H1 (cell line): ENCODE data around the gene TOP2A. TPM values are rescaled to one million over a fixed set of nuclear protein-coding genes. Genes with fewer than 3 reads are reported as not detected.

Experiments
- CTCF ChIA-PET: fragments of 300-600 bp; sonication (Branson Sonifier 250); formaldehyde crosslinking; loops from one replicate; lab custom pipeline; 2021; ENCODE audit not compliant: partially characterized antibody; lab: Charles Lee
- POLR2A ChIA-PET: fragments of 300-600 bp; sonication (Branson Sonifier 250); formaldehyde crosslinking; loops from one replicate; lab custom pipeline; 2021; ENCODE audit warnings: inconsistent platforms; ENCODE audit not compliant: partially characterized antibody; lab: Charles Lee
- DNase-seq, 2 experiments: peaks; one replicate each; pipeline versions ENCODE4 v3.0.0 to v3.0.0-alpha.2; 2010 to 2022; ENCODE audit warnings: low spot score in 2 of 2, low read depth in 1 of 2, mixed read lengths in 1 of 2
- FAIRE-seq: peaks from 2 replicates; lab custom pipeline; 2011; peaks lifted over from hg19 to GRCh38; lab: Jason Lieb, UNC
- H2AFZ ChIP-seq: 2 replicates; pipeline ENCODE4 v1.8.1; 2012; ENCODE audit warnings: low read length, inconsistent platforms
- H2AK5ac ChIP-seq: 2 replicates; pipeline ENCODE4 v1.6.1; 2013; ENCODE audit warnings: low read depth, low read length
- H2BK120ac ChIP-seq: replicated peaks from 2 replicates; pipeline ENCODE3; 2013; ENCODE audit warnings: low read depth, low read length, inconsistent platforms
- H2BK12ac ChIP-seq: 2 replicates; pipeline ENCODE4 v1.6.1; 2013; ENCODE audit warnings: low read depth, low read length
- H2BK15ac ChIP-seq: 2 replicates; pipeline ENCODE4 v1.6.1; 2013; ENCODE audit warnings: low read length
- H2BK20ac ChIP-seq: 2 replicates; pipeline ENCODE4 v1.6.1; 2013; ENCODE audit warnings: low read length
- H2BK5ac ChIP-seq: 2 replicates; pipeline ENCODE4 v1.6.1; 2013; ENCODE audit warnings: low read depth, low read length
- H3K14ac ChIP-seq: 2 replicates; pipeline ENCODE4 v1.6.1; 2013; ENCODE audit warnings: inconsistent platforms; ENCODE audit not compliant: insufficient read length
- H3K18ac ChIP-seq: 2 replicates; pipeline ENCODE4 v1.6.1; 2013; ENCODE audit warnings: low read length; ENCODE audit errors: extremely low read depth
- H3K23ac ChIP-seq: 2 replicates; pipeline ENCODE4 v1.6.1; 2013; ENCODE audit warnings: inconsistent platforms; ENCODE audit not compliant: insufficient read length
- H3K23me2 ChIP-seq: 2 replicates; pipeline ENCODE4 v1.6.1; 2013; ENCODE audit warnings: low read depth, low read length
- H3K27ac ChIP-seq: 2 replicates; pipeline ENCODE4 v1.6.1; 2011; ENCODE audit warnings: low read depth, low read length, inconsistent platforms
- H3K27me3 ChIP-seq, 4 experiments: replicated peaks in 1 of 4; 1 replicate in 1 of 4; 2 replicates in 3 of 4; pipeline versions ENCODE4 v1.6.1 to v1.8.1; 2011 to 2013; ENCODE audit warnings: low read length in 3 of 4, mild to moderate bottlenecking in 3 of 4, inconsistent platforms in 2 of 4, mixed read lengths in 2 of 4, moderate library complexity in 1 of 4; ENCODE audit not compliant: control insufficient read depth in 3 of 4, insufficient read depth in 3 of 4; ENCODE audit errors: extremely low read depth in 1 of 4
- H3K36me3 ChIP-seq, 4 experiments: 2 replicates each; pipeline versions ENCODE4 v1.6.1 to v1.8.1; 2011 to 2013; ENCODE audit warnings: mild to moderate bottlenecking in 4 of 4, low read length in 3 of 4, moderate library complexity in 2 of 4, control low read depth in 1 of 4, inconsistent platforms in 1 of 4; ENCODE audit not compliant: insufficient read depth in 4 of 4, control insufficient read depth in 2 of 4
- H3K4ac ChIP-seq: replicated peaks from 2 replicates; pipeline ENCODE3; 2013; ENCODE audit warnings: low read length, low read depth, mixed read lengths, inconsistent platforms; ENCODE audit not compliant: insufficient read length
- H3K4me1 ChIP-seq, 4 experiments: replicated peaks in 1 of 4; 1 replicate in 1 of 4; 2 replicates in 3 of 4; pipeline versions ENCODE4 v1.6.1 to v1.8.1; 2011 to 2013; ENCODE audit warnings: low read length in 3 of 4, inconsistent platforms in 2 of 4, mixed read lengths in 1 of 4; ENCODE audit not compliant: insufficient read depth in 4 of 4, control insufficient read depth in 3 of 4
- H3K4me2 ChIP-seq, 2 experiments: 2 replicates each; pipeline versions ENCODE4 v1.6.1 to v1.8.1; 2011 to 2013; ENCODE audit warnings: low read depth in 2 of 2, low read length in 2 of 2, control low read depth in 1 of 2, inconsistent platforms in 1 of 2, mild to moderate bottlenecking in 1 of 2; ENCODE audit not compliant: insufficient read depth in 1 of 2
- H3K4me3 ChIP-seq, 4 experiments: fragments of 200-600, 300-600 bp in 1 of 4; sonication (generic), shearing (Covaris generic), sonication (Bioruptor Twin) in 1 of 4; 2 replicates each; pipeline versions ENCODE4 v1.5.1 to v1.8.1; 2011 to 2016; ENCODE audit warnings: low read length in 4 of 4, low read depth in 3 of 4, control low read depth in 2 of 4, inconsistent platforms in 2 of 4, mild to moderate bottlenecking in 2 of 4, mixed read lengths in 1 of 4, moderate library complexity in 1 of 4; ENCODE audit not compliant: insufficient read depth in 2 of 4; ENCODE audit errors: extremely low read depth in 1 of 4
- H3K56ac ChIP-seq: replicated peaks from 2 replicates; pipeline ENCODE3; 2013; ENCODE audit warnings: low read depth, mild to moderate bottlenecking, mixed read lengths, low read length, inconsistent platforms; ENCODE audit not compliant: insufficient read length
- H3K79me1 ChIP-seq: 2 replicates; pipeline ENCODE4 v1.6.1; 2013; ENCODE audit warnings: low read depth, low read length, control low read depth
- H3K79me2 ChIP-seq, 2 experiments: 2 replicates each; pipeline versions ENCODE4 v1.6.1 to v1.8.1; 2012 to 2013; ENCODE audit warnings: low read length in 2 of 2, mild to moderate bottlenecking in 2 of 2, inconsistent platforms in 1 of 2; ENCODE audit not compliant: insufficient read depth in 2 of 2, control insufficient read depth in 1 of 2
- H3K9ac ChIP-seq, 4 experiments: replicated peaks in 1 of 4; 1 replicate in 1 of 4; 2 replicates in 3 of 4; pipeline versions ENCODE4 v1.6.1 to v1.8.1; 2011 to 2013; ENCODE audit warnings: low read depth in 3 of 4, low read length in 3 of 4, control low read depth in 2 of 4, mild to moderate bottlenecking in 2 of 4, moderate library complexity in 2 of 4, inconsistent platforms in 1 of 4; ENCODE audit errors: extremely low read depth in 1 of 4
- H3K9me3 ChIP-seq, 2 experiments: 2 replicates each; pipeline versions ENCODE4 v1.6.1 to v1.8.1; 2012 to 2013; ENCODE audit warnings: mild to moderate bottlenecking in 2 of 2, moderate library complexity in 2 of 2, control low read depth in 1 of 2, inconsistent platforms in 1 of 2, low read depth in 1 of 2, low read length in 1 of 2, mixed read lengths in 1 of 2; ENCODE audit not compliant: insufficient read depth in 2 of 2
- H4K20me1 ChIP-seq, 2 experiments: replicated peaks in 1 of 2; 2 replicates each; pipeline versions ENCODE3 to v1.8.1; 2011 to 2013; ENCODE audit warnings: inconsistent platforms in 2 of 2, low read length in 2 of 2, mild to moderate bottlenecking in 1 of 2; ENCODE audit not compliant: insufficient read depth in 2 of 2, control insufficient read depth in 1 of 2
- H4K5ac ChIP-seq: 2 replicates; pipeline ENCODE4 v1.6.1; 2013; ENCODE audit warnings: low read length, low read depth, mixed read lengths, inconsistent platforms; ENCODE audit not compliant: insufficient read length
- H4K8ac ChIP-seq: 2 replicates; pipeline ENCODE4 v1.8.0; 2013; ENCODE audit warnings: mild to moderate bottlenecking, moderate library complexity, low read length, inconsistent platforms; ENCODE audit not compliant: insufficient read depth; ENCODE audit errors: extremely low read depth
- H4K91ac ChIP-seq: replicated peaks from 2 replicates; pipeline ENCODE3; 2013; ENCODE audit warnings: low read length, mixed read lengths, inconsistent platforms; ENCODE audit not compliant: insufficient read length
- POLR2A ChIP-seq, 2 experiments: IDR thresholded peaks; 1 replicate in 1 of 2; 2 replicates in 1 of 2; pipeline ENCODE4 v1.6.1; 2011; ENCODE audit warnings: low read depth in 2 of 2, low read length in 2 of 2, mild to moderate bottlenecking in 2 of 2; ENCODE audit errors: control extremely low read depth in 1 of 2
- RBBP5 ChIP-seq: IDR thresholded peaks from 2 replicates; pipeline ENCODE4 v1.7.1; 2012; ENCODE audit warnings: low read depth, mild to moderate bottlenecking, inconsistent platforms, low read length, moderate library complexity, borderline replicate concordance
- SIRT6 ChIP-seq: IDR thresholded peaks from one replicate; pipeline ENCODE4 v1.7.1; 2012; ENCODE audit warnings: low read length, inconsistent platforms
- SIX5 ChIP-seq: IDR thresholded peaks from 2 replicates; pipeline ENCODE4 v1.6.1; 2011; ENCODE audit warnings: mild to moderate bottlenecking, low read depth, low read length
- USF2 ChIP-seq: IDR thresholded peaks from 2 replicates; pipeline ENCODE4 v1.6.1; 2011; ENCODE audit warnings: low read length, improper control_type of control experiment
- WGBS, 2 experiments: shearing (Covaris generic) in 1 of 2; methylation state at CpG; one replicate each; pipeline versions ENCODE4 v1.1.6 to v1.1.7; 2013 to 2015; ENCODE audit warnings: low lambda C conversion rate in 2 of 2, mixed read lengths in 2 of 2, inconsistent platforms in 1 of 2, low coverage in 1 of 2, missing lambda C conversion rate in 1 of 2; ENCODE audit not compliant: insufficient replicate concordance in 2 of 2, insufficient coverage in 1 of 2, insufficient read length in 1 of 2; ENCODE audit errors: extremely low coverage in 1 of 2, missing lambda C conversion rate in 1 of 2; 5-methylcytosine and 5-hydroxymethylcytosine counted together
- polyA plus RNA-seq, 7 experiments: library from polyadenylated mRNA; depleted of rRNA in 3 of 7; stranded (reverse) in 5 of 7; unstranded in 2 of 7; fragments of >200 nt in 5 of 7; fragments of 200-250 nt in 2 of 7; gene quantifications; 1 replicate in 5 of 7; 2 replicates in 1 of 7; 4 replicates in 1 of 7; pipeline versions ENCODE4 v1.2.1 to v1.2.3, GENCODE V29; 2011 to 2013; ENCODE audit warnings: missing spikeins in 2 of 7, mixed read lengths in 2 of 7
- total RNA-seq: library from RNA; stranded (reverse); fragmentation: NEBNext Ultra II Directional; extraction: Animal tissue kit (Norgen Biotek cat#: 25700); gene quantifications from 2 replicates; pipeline ENCODE4 v1.2.1, GENCODE V29; 2021

The TOP2A gene
- total and polyA plus RNA-seq, 2 of the 8 experiments (the other 6 are each of a cell fraction or from before 2014, with no cell fraction given), result 83.1 to 291 TPM

GRCh38 chr17:40361063-40361924, 56.4 kb downstream of the TOP2A start:
- H3K9me3 ChIP-seq, result no peaks in the 10 kb centered on the region
- ChIA-PET POLR2A (interaction anchor here (0.6 to 27.8 kb wide), 9 partner anchors 9 to 1330 kb away, joined by 3 to 570 read pairs (median 3); partner anchors contain the start of genes CDC6 and RARA), CTCF (interaction anchor here (0.6 to 30.8 kb wide), 35 partner anchors 9 to 1306 kb away, joined by 3 to 1198 read pairs (median 4); partner anchors contain the start of gene RARA)
- H2BK12ac ChIP-seq, result peak overlapping the region; percentile 6; the same call in 1 of the 2 replicates
- H3K4ac ChIP-seq, result no peak overlapping the region
- no peak overlapping the region for H3K4me3 ChIP-seq
- H4K8ac ChIP-seq, result no peak overlapping the region; the same call in 1 of the 2 replicates
- no peak overlapping the region for H3K23ac ChIP-seq
- no peak overlapping the region; the same call in 1 of the 2 replicates for H2BK5ac ChIP-seq
- no peak for FAIRE-seq
- H3K27me3 ChIP-seq, result peaks cover 8 to 27% (median 24%) of the 10 kb centered on the region in 4 experiments
- DNase-seq, result peak in 1 of 2 experiments; percentile 64
- H4K91ac ChIP-seq, result no peak overlapping the region
- no peaks in the 10 kb centered on the region for H3K36me3 ChIP-seq
- no peak overlapping the region for H3K27ac ChIP-seq
- no peak overlapping the region for H4K5ac ChIP-seq
- no peaks in the 10 kb centered on the region for H3K79me1 ChIP-seq
- no peak overlapping the region for H3K56ac ChIP-seq
- peaks cover 18% of the 10 kb centered on the region; the same call in 1 of the 2 replicates for H3K23me2 ChIP-seq
- no peak overlapping the region for H3K14ac ChIP-seq
- 53% methylated on average over 28 of the region's 32 CpGs; no CpG with 5 or more reads in 1 of the 2 experiments for WGBS, 2 experiments
- H3K18ac ChIP-seq, result peak overlapping the region; percentile 57; the same call in 1 of the 2 replicates
- H2BK15ac ChIP-seq, result no peak overlapping the region
- H3K9ac ChIP-seq, result no peak overlapping the region
- H3K4me2 ChIP-seq, result peak overlapping the region; percentile 5 to 16
- H2AK5ac ChIP-seq, result peak overlapping the region; percentile 77; the same call in 1 of the 2 replicates
- no peaks in the 10 kb centered on the region for H3K79me2 ChIP-seq
- peak overlapping the region; percentile 36; the same call in 1 of the 2 replicates for H2AFZ ChIP-seq
- H2BK20ac ChIP-seq, result 0 out of 2 replicates have a peak overlapping the region, but pooled peaks have one; percentile 50
- no peak overlapping the region for H2BK120ac ChIP-seq
- TF ChIP-seq SIX5 (no peak), SIRT6 (no peak), RBBP5 (no peak), USF2 (no peak), POLR2A (IDR thresholded peaks at IDR 0.05; ENCODE audit: control extremely low read depth in 1 of 2, low read depth in 2 of 2, low read length in 2 of 2) (no peak)
- peaks cover 6 to 34% (median 20%) of the 10 kb centered on the region in 4 experiments for H3K4me1 ChIP-seq
- peaks cover 0 to 2% of the 10 kb centered on the region in 2 experiments for H4K20me1 ChIP-seq
